DND-41 (cell line): Measurements from ENCODE around the gene COPG2.

Experiments used
- EZH2 ChIP-seq: IDR thresholded peaks from 3 replicates; pipeline ENCODE4 v1.6.1; 2012; ENCODE audit warnings: borderline replicate concordance, low read depth, mild to moderate bottlenecking, moderate library complexity, low read length, inconsistent platforms; ENCODE audit not compliant: severe bottlenecking
- TF ChIP-seq, protein P1 (sequence below): IDR thresholded peaks from 2 replicates; pipeline ENCODE4 v1.5.1; 2012; ENCODE audit warnings: borderline replicate concordance, low read length, moderate library complexity, mild to moderate bottlenecking; ENCODE audit not compliant: poor library complexity, severe bottlenecking; ENCODE audit errors: extremely low read depth

DNA sequence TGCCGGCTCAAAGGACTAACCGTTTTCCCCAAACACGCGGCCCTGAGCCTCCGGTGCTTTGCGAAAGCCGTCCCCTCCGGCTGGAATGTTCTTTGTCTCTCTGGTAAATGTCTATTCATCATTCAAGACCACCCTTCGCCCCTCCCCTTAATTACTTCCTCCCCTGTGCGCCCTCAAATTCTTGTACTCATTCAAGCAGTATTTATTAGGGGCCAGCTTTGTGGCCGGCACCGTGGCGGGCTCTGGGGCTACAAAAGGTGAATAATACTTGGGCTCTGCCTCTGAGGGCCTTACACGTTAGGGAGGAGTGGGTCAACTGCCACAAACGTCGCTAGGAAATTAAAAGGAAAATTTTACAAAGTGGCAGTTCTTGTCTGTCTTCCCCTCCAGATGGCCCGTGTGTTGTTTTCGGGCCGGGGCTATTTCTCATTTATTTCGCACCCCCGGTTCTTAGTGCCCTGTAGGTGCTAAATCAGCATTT, 178.2 kb downstream of the COPG2 start:
- TF ChIP-seq, protein P1, sequence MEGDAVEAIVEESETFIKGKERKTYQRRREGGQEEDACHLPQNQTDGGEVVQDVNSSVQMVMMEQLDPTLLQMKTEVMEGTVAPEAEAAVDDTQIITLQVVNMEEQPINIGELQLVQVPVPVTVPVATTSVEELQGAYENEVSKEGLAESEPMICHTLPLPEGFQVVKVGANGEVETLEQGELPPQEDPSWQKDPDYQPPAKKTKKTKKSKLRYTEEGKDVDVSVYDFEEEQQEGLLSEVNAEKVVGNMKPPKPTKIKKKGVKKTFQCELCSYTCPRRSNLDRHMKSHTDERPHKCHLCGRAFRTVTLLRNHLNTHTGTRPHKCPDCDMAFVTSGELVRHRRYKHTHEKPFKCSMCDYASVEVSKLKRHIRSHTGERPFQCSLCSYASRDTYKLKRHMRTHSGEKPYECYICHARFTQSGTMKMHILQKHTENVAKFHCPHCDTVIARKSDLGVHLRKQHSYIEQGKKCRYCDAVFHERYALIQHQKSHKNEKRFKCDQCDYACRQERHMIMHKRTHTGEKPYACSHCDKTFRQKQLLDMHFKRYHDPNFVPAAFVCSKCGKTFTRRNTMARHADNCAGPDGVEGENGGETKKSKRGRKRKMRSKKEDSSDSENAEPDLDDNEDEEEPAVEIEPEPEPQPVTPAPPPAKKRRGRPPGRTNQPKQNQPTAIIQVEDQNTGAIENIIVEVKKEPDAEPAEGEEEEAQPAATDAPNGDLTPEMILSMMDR = no peak
- TF ChIP-seq EZH2 = no peak
